DND-41 (cell line): Measurements from ENCODE around the gene COL20A1.

Source experiments
- ATAC-seq: fragments of 200-7000 bp; cut with Tn5 transposase; 3 replicates; pipeline ENCODE4 v1.9.1; 2021; ENCODE audit warnings: low read depth; ENCODE audit not compliant: insufficient read depth
- DNase-seq: peaks from one replicate; pipeline ENCODE4 v3.0.0-alpha.2; 2020
- H2AFZ ChIP-seq: 2 replicates; pipeline ENCODE4 v1.6.0; 2012; ENCODE audit warnings: low read depth, low read length
- H3K27ac ChIP-seq: 2 replicates; pipeline ENCODE4 v1.5.1; 2012; ENCODE audit warnings: low read length, inconsistent platforms
- H3K27me3 ChIP-seq: fragments of 200-600 bp; sonication (generic); 2 replicates; pipeline ENCODE4 v1.6.0; 2012; ENCODE audit warnings: low read length, mild to moderate bottlenecking, inconsistent platforms; ENCODE audit not compliant: insufficient read depth, poor library complexity
- H3K36me3 ChIP-seq: 2 replicates; pipeline ENCODE4 v1.5.1; 2012; ENCODE audit warnings: low read length, inconsistent platforms; ENCODE audit not compliant: insufficient read depth
- H3K4me1 ChIP-seq: 2 replicates; pipeline ENCODE4 v1.5.1; 2012; ENCODE audit warnings: mild to moderate bottlenecking, low read length; ENCODE audit not compliant: insufficient read depth
- H3K4me2 ChIP-seq: 2 replicates; pipeline ENCODE4 v1.6.0; 2012; ENCODE audit warnings: mild to moderate bottlenecking, moderate library complexity, low read length, inconsistent platforms; ENCODE audit not compliant: insufficient read depth
- H3K4me3 ChIP-seq, 2 experiments: fragments of 200-600 bp in 1 of 2; shearing (Covaris generic) in 1 of 2; 2 replicates each; pipeline ENCODE4 v1.5.1; 2012 to 2016; ENCODE audit warnings: inconsistent platforms in 2 of 2, low read length in 2 of 2, mild to moderate bottlenecking in 2 of 2, low read depth in 1 of 2, moderate library complexity in 1 of 2
- H3K79me2 ChIP-seq: 2 replicates; pipeline ENCODE4 v1.6.0; 2012; ENCODE audit warnings: low read length, inconsistent platforms; ENCODE audit not compliant: insufficient read depth
- H3K9ac ChIP-seq: 2 replicates; pipeline ENCODE4 v1.6.0; 2012; ENCODE audit warnings: low read depth, mild to moderate bottlenecking, inconsistent platforms, low read length, moderate library complexity
- H3K9me3 ChIP-seq: 2 replicates; pipeline ENCODE4 v1.5.1; 2012; ENCODE audit warnings: low read length, moderate library complexity, mild to moderate bottlenecking, inconsistent platforms; ENCODE audit not compliant: insufficient read depth, severe bottlenecking
- H4K20me1 ChIP-seq: 2 replicates; pipeline ENCODE4 v1.6.0; 2012; ENCODE audit warnings: low read length; ENCODE audit not compliant: insufficient read depth
- EZH2 ChIP-seq: IDR thresholded peaks from 3 replicates; pipeline ENCODE4 v1.6.1; 2012; ENCODE audit warnings: borderline replicate concordance, low read depth, mild to moderate bottlenecking, moderate library complexity, low read length, inconsistent platforms; ENCODE audit not compliant: severe bottlenecking
- TF ChIP-seq, protein P1 (sequence below): IDR thresholded peaks from 2 replicates; pipeline ENCODE4 v1.5.1; 2012; ENCODE audit warnings: borderline replicate concordance, low read length, moderate library complexity, mild to moderate bottlenecking; ENCODE audit not compliant: poor library complexity, severe bottlenecking; ENCODE audit errors: extremely low read depth

The COL20A1 gene

DNA sequence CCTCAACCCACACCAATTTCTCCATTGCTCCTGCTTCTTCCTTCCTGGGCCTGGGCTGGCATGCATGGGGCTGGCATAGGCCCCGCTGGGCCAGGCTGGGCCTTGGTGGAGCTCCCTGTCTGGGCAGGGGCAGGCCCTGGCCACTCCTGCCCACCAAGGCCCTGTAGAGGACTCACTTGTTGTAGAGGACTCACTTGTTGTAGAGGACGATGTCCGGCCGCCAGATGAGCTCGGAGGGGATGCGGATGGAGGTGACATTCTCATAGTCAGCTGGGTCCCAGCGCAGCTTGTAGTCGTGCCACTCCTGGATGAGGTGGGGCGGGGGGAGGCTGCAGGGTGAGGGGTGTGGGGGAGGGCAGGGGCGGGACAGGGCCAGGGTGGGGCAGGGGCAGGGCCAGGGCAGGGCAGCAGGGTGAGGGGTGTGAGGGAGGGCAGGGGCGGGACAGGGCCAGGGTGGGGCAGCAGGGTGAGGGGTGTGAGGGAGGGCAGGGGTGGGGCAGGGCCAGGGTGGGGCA is 62.9 kb downstream of the COL20A1 start:
- H4K20me1 ChIP-seq = peaks cover 20% of the 10 kb centered on the region
- H3K4me1 ChIP-seq = no peaks in the 10 kb centered on the region
- no peak overlapping the region for H3K27ac ChIP-seq
- H3K9ac ChIP-seq = no peak overlapping the region
- H3K36me3 ChIP-seq = no peaks in the 10 kb centered on the region
- no peak overlapping the region for H2AFZ ChIP-seq
- peaks cover 3% of the 10 kb centered on the region for H3K9me3 ChIP-seq
- DNase-seq (no peak), ATAC-seq (no peak)
- no peak overlapping the region for H3K4me2 ChIP-seq
- H3K79me2 ChIP-seq = no peaks in the 10 kb centered on the region
- H3K4me3 ChIP-seq = no peak overlapping the region
- H3K27me3 ChIP-seq = no peaks in the 10 kb centered on the region
- TF ChIP-seq, protein P1, sequence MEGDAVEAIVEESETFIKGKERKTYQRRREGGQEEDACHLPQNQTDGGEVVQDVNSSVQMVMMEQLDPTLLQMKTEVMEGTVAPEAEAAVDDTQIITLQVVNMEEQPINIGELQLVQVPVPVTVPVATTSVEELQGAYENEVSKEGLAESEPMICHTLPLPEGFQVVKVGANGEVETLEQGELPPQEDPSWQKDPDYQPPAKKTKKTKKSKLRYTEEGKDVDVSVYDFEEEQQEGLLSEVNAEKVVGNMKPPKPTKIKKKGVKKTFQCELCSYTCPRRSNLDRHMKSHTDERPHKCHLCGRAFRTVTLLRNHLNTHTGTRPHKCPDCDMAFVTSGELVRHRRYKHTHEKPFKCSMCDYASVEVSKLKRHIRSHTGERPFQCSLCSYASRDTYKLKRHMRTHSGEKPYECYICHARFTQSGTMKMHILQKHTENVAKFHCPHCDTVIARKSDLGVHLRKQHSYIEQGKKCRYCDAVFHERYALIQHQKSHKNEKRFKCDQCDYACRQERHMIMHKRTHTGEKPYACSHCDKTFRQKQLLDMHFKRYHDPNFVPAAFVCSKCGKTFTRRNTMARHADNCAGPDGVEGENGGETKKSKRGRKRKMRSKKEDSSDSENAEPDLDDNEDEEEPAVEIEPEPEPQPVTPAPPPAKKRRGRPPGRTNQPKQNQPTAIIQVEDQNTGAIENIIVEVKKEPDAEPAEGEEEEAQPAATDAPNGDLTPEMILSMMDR = no peak
- no peak for TF ChIP-seq EZH2

DNA sequence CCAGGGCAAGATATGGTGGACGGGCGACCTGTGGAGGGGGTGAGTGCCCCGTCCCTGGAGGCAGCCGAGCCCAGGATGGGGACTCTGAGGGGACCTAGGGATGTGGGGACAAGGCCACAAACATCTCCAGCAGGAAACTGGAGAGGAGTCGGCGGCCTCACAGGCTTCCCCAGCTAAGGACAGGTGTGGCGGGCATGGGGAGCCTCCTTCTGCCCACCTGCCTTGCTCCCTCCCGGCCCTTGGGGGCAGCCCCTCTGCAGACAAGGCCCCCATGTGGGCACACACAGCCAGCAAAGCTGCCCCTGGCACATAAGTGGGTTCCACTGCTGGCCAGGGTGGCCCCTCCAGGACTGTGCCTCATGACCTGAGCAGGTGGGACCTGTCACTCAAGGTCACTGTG is 63.5 kb downstream of the COL20A1 start:
- Histone ChIP-seq H2AFZ (no peak overlapping the region), H3K9me3 (no peaks in the 10 kb centered on the region), H3K9ac (no peak overlapping the region), H3K27ac (no peak overlapping the region), H3K36me3 (no peaks in the 10 kb centered on the region), H3K4me3 (no peak overlapping the region), H4K20me1 (peaks cover 20% of the 10 kb centered on the region), H3K27me3 (no peaks in the 10 kb centered on the region), H3K79me2 (no peaks in the 10 kb centered on the region), H3K4me2 (no peak overlapping the region), H3K4me1 (no peaks in the 10 kb centered on the region)
- DNase-seq (no peak), ATAC-seq (no peak)
- no peak for TF ChIP-seq EZH2
- TF ChIP-seq, protein P1 = no peak

DNA sequence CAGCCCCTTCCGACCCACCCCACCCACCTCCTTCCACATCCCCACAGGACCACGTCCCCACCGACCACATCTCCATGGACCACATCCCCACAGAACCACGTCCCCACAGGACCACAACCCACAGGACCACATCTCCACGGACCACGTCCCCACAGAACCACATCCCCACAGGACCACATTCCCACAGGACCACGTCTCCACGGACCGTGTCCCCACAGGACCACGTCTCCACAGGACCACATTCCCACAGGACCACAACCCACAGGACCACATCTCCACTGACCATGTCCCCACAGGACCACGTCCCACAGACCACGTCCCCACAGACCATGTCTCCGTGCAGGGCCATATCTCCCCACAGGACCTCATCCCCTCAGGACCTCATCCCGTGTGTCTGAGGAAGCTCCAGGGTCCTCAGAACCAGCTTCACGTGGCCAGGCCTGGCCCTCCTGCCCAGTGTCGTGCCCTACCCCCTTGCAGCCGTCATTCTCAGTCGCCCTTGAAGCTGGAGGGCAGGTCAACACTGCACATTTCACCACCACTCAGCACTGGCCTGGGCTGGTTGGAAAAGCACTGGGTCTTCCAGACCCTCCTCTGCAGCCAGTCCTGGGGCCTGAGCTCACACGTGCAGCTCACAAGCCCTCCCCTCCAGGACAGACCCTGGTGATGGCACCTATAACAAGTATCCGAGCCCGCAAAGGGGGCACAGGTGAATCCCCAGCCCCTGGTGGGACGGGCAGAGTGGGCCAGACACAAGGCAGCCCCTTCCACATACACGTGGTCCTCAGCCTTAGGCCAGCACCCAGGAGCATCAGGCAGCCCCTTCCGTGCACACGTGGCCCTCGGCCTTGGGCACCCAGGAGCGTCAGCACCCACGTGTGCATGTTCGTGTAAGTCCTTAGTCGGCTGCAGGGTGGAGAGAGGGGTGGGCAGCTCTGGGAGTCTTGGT is 64.2 kb downstream of the COL20A1 start:
- H2AFZ ChIP-seq = no peak overlapping the region
- no peak overlapping the region for H3K9ac ChIP-seq
- no peaks in the 10 kb centered on the region for H3K9me3 ChIP-seq
- H3K27ac ChIP-seq = no peak overlapping the region
- no peak for TF ChIP-seq EZH2
- TF ChIP-seq, protein P1 = no peak
- peaks cover 20% of the 10 kb centered on the region for H4K20me1 ChIP-seq
- H3K36me3 ChIP-seq = no peaks in the 10 kb centered on the region
- no peak for DNase-seq
- H3K4me1 ChIP-seq = no peaks in the 10 kb centered on the region
- H3K4me3 ChIP-seq = no peak overlapping the region
- ATAC-seq = no peak
- no peak overlapping the region for H3K4me2 ChIP-seq
- no peaks in the 10 kb centered on the region for H3K79me2 ChIP-seq
- H3K27me3 ChIP-seq = no peaks in the 10 kb centered on the region
